ENCODE measurements around the gene CDK5. TPM values are rescaled to one million over a fixed set of nuclear protein-coding genes. Genes with fewer than 3 reads are reported as not detected.
A peak's percentile ranks its signal among the peaks of the same experiment; 100 is the strongest.

Gene CDK5
- total and polyA plus RNA-seq, 9 of the 15 experiments (the other 6 are each of a cell fraction or from before 2014, with no cell fraction given) = 3.2 to 38.0 (median 27.5) TPM

DNA sequence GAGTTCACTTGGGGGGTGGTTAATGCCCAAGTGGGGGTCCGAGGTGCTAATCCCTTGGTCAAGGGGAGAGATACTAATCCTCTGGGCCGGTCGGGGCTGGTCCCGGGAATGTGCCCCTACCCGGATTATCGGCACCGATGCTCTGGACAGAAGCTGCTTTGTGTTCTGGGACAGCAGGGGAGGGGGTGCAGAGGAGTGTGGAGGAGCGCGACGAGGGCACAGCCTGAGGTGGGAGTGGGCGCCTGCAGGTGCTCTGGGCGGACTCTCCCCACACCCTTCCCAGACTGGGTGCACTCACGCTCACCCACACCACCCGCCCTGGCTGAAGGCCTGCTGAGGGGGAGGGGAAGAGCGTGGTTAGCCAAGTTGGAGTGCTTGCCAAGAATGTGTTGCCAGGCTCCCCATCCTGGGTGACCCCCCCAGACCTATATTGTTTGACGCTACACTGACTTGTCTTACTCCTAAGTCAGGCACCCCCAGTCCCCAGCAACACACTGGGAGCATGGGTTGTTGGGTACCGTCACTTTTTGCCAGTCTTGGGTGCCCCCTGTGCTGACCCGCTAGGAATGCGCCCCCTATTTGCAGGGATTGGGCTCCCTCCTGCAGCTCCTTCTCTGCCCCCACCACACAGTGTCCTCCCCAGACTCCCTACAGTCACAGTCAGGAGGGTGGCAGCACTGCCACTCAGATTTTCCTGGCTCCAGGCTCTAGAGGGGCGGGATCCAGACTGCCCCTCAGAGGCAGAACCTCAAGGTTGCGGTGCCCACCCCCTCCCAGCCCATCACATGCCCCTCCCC, 2.9 kb upstream of the CDK5 start (continued):
- TF ChIP-seq REST (IDR thresholded peaks at IDR 0.05; ENCODE audit: borderline replicate concordance) = 0 out of 2 replicates have a peak, but pooled peaks have one; percentile 18
- TF ChIP-seq REST (CRISPR knock-in tag; IDR thresholded peaks at IDR 0.05; ENCODE audit: low read depth) = no peak
- no peak for TF ChIP-seq AFF4 (CRISPR knock-in tag; IDR thresholded peaks at IDR 0.05)
- TF ChIP-seq TAF15 (IDR thresholded peaks at IDR 0.05; ENCODE audit: low read depth, low read length) = no peak
- peak in 2 of 3 experiments; percentile 31; a peak in 4 of 6 replicates for TF ChIP-seq CTCF (IDR thresholded peaks at IDR 0.05 in 2 of 3, conservative IDR thresholded peaks at IDR 0.05 in 1 of 3; ENCODE audit: insufficient read depth in 2 of 3, low read depth in 1 of 3, low read length in 3 of 3)
- no peak for TF ChIP-seq CCNT2 (IDR thresholded peaks at IDR 0.05; ENCODE audit: borderline replicate concordance, extremely low read depth, insufficient read length, low read depth, low read length)
- no peak for TF ChIP-seq MXI1 (IDR thresholded peaks at IDR 0.05; ENCODE audit: low read depth, low read length)
- 0 out of 2 replicates have a peak, but pooled peaks have one; percentile 5 for TF ChIP-seq CXXC5 (CRISPR knock-in tag; IDR thresholded peaks at IDR 0.05)
- peak; percentile 49 for TF ChIP-seq RBBP5 (IDR thresholded peaks at IDR 0.05; ENCODE audit: borderline replicate concordance, insufficient read depth, low read length, poor library complexity, severe bottlenecking)
- TF ChIP-seq MAFK (IDR thresholded peaks at IDR 0.05; ENCODE audit: low read length) = no peak
- 0 out of 2 replicates have a peak, but pooled peaks have one; percentile 4 for TF ChIP-seq L3MBTL2 (IDR thresholded peaks at IDR 0.05)
- TF ChIP-seq HNRNPL (IDR thresholded peaks at IDR 0.05; ENCODE audit: low read depth, low read length) = peak; percentile 61

Measured in K562 (cell line).